Sigmoid colon (tissue), 4 donors: ENCODE data around the gene HTT.

ENCODE experiments used
- EP300 ChIP-seq, 4 donors: sonication (generic); formaldehyde crosslinking; IDR thresholded peaks; one replicate each; pipeline ENCODE4 v1.6.1; 2017; ENCODE audit warnings: antibody characterized with exemption in 4 of 4
- POLR2A ChIP-seq, 2 donors: fragments of 450-650 bp; IDR thresholded peaks; one replicate each; pipeline ENCODE4 v1.6.1; 2016; ENCODE audit warnings: antibody characterized with exemption in 2 of 2, mild to moderate bottlenecking in 2 of 2, moderate library complexity in 2 of 2
- TF ChIP-seq, protein P1 (sequence below), 4 experiments: fragments of 450-650 bp in 3 of 4; fragments of 200-600 bp in 1 of 4; IDR thresholded peaks; one replicate each; pipeline ENCODE4 v1.5.1; 2016 to 2019; ENCODE audit warnings: antibody characterized with exemption in 4 of 4, mild to moderate bottlenecking in 3 of 4, moderate library complexity in 2 of 4

DNA sequence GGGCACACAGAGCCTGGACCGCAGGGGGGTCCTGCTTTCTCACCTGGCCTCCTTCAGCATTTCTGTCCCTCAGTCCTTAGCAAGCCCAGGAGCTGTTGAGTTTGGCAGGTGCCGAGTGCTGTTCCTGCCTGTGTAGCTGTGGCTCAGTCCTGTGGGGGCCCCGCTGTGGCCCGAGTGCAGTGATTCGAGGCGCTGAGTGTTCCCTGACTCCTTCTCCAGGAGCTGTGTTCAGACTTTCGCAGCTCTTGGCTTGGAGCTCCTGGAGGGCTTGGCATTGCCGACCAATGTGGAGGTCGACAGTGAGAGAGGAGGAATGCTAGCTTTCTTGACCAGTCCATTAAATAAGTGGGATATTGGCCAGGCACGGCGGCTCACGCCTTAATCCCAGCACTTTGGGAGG lies 124.4 kb downstream of the HTT start:
- no peak for TF ChIP-seq POLR2A (IDR thresholded peaks at IDR 0.05)
- TF ChIP-seq, protein P1, sequence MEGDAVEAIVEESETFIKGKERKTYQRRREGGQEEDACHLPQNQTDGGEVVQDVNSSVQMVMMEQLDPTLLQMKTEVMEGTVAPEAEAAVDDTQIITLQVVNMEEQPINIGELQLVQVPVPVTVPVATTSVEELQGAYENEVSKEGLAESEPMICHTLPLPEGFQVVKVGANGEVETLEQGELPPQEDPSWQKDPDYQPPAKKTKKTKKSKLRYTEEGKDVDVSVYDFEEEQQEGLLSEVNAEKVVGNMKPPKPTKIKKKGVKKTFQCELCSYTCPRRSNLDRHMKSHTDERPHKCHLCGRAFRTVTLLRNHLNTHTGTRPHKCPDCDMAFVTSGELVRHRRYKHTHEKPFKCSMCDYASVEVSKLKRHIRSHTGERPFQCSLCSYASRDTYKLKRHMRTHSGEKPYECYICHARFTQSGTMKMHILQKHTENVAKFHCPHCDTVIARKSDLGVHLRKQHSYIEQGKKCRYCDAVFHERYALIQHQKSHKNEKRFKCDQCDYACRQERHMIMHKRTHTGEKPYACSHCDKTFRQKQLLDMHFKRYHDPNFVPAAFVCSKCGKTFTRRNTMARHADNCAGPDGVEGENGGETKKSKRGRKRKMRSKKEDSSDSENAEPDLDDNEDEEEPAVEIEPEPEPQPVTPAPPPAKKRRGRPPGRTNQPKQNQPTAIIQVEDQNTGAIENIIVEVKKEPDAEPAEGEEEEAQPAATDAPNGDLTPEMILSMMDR (IDR thresholded peaks at IDR 0.05): no peak
- no peak for TF ChIP-seq EP300 (IDR thresholded peaks at IDR 0.05)
